ENCODE results near the gene BCL7A.

BCL7A gene

GRCh38 chr12:122094137-122094734 lies 72.6 kb downstream of the BCL7A start:
- Histone ChIP-seq H3K27ac (ENCODE audit: low read depth, low read length) (peak overlapping the region; percentile 10), H3K36me3 (ENCODE audit: control insufficient read depth in 1 of 2, insufficient read depth in 2 of 2, low read length in 2 of 2) (no peaks in the 10 kb centered on the region), H3K9me3 (ENCODE audit: control insufficient read depth in 1 of 2, low read length in 2 of 2) (no peaks in the 10 kb centered on the region), H3K27me3 (ENCODE audit: control insufficient read depth in 1 of 2, insufficient read depth in 2 of 2, low read length in 2 of 2) (no peaks in the 10 kb centered on the region), H3K4me1 (ENCODE audit: control insufficient read depth in 1 of 2, insufficient read depth in 2 of 2, low read length in 2 of 2) (peaks cover 74 to 81% of the 10 kb centered on the region in 2 donors), H3K9ac (ENCODE audit: low read depth in 1 of 2, low read length in 2 of 2) (peak overlapping the region in 1 of 2 donors; percentile 12), H3K4me3 (ENCODE audit: low read depth in 1 of 2, low read length in 2 of 2) (no peak overlapping the region)

- no peaks in the 10 kb centered on the region for H3K9me3 ChIP-seq (ENCODE audit: control insufficient read depth in 1 of 2, low read length in 2 of 2)
- H3K27ac ChIP-seq (ENCODE audit: low read depth, low read length): peak overlapping the region; percentile 10
- no peak overlapping the region for H3K4me3 ChIP-seq (ENCODE audit: low read depth in 1 of 2, low read length in 2 of 2)
- H3K9ac ChIP-seq (ENCODE audit: low read depth in 1 of 2, low read length in 2 of 2): no peak overlapping the region
- H3K27me3 ChIP-seq (ENCODE audit: control insufficient read depth in 1 of 2, insufficient read depth in 2 of 2, low read length in 2 of 2): no peaks in the 10 kb centered on the region
- peaks cover 81 to 88% of the 10 kb centered on the region in 2 donors for H3K4me1 ChIP-seq (ENCODE audit: control insufficient read depth in 1 of 2, insufficient read depth in 2 of 2, low read length in 2 of 2)
- H3K36me3 ChIP-seq (ENCODE audit: control insufficient read depth in 1 of 2, insufficient read depth in 2 of 2, low read length in 2 of 2): no peaks in the 10 kb centered on the region
These were observed 73.3 kb downstream of the BCL7A start for GRCh38 chr12:122094735-122095631.

GRCh38 chr12:122096014-122096413 lies 74.3 kb downstream of the BCL7A start:
- Histone ChIP-seq H3K36me3 (ENCODE audit: control insufficient read depth in 1 of 2, insufficient read depth in 2 of 2, low read length in 2 of 2) (no peaks in the 10 kb centered on the region), H3K4me3 (ENCODE audit: low read depth in 1 of 2, low read length in 2 of 2) (no peak overlapping the region), H3K27ac (ENCODE audit: low read depth, low read length) (no peak overlapping the region), H3K4me1 (ENCODE audit: control insufficient read depth in 1 of 2, insufficient read depth in 2 of 2, low read length in 2 of 2) (peaks cover 83 to 94% of the 10 kb centered on the region in 2 donors), H3K9me3 (ENCODE audit: control insufficient read depth in 1 of 2, low read length in 2 of 2) (no peaks in the 10 kb centered on the region), H3K27me3 (ENCODE audit: control insufficient read depth in 1 of 2, insufficient read depth in 2 of 2, low read length in 2 of 2) (no peaks in the 10 kb centered on the region), H3K9ac (ENCODE audit: low read depth in 1 of 2, low read length in 2 of 2) (peak overlapping the region; percentile 4 to 21)

- H3K27ac ChIP-seq (ENCODE audit: low read depth, low read length): no peak overlapping the region
- H3K27me3 ChIP-seq (ENCODE audit: control insufficient read depth in 1 of 2, insufficient read depth in 2 of 2, low read length in 2 of 2): no peaks in the 10 kb centered on the region
- H3K4me3 ChIP-seq (ENCODE audit: low read depth in 1 of 2, low read length in 2 of 2): peak overlapping the region; percentile 12 to 27
- no peaks in the 10 kb centered on the region for H3K36me3 ChIP-seq (ENCODE audit: control insufficient read depth in 1 of 2, insufficient read depth in 2 of 2, low read length in 2 of 2)
- peak overlapping the region; percentile 4 to 21 for H3K9ac ChIP-seq (ENCODE audit: low read depth in 1 of 2, low read length in 2 of 2)
- peaks cover 78 to 89% of the 10 kb centered on the region in 2 donors for H3K4me1 ChIP-seq (ENCODE audit: control insufficient read depth in 1 of 2, insufficient read depth in 2 of 2, low read length in 2 of 2)
- H3K9me3 ChIP-seq (ENCODE audit: control insufficient read depth in 1 of 2, low read length in 2 of 2): no peaks in the 10 kb centered on the region
These were observed 75.0 kb downstream of the BCL7A start for GRCh38 chr12:122096591-122097149.

GRCh38 chr12:122097584-122097926 lies 75.9 kb downstream of the BCL7A start:
- H3K9me3 ChIP-seq (ENCODE audit: control insufficient read depth in 1 of 2, low read length in 2 of 2): no peaks in the 10 kb centered on the region
- no peaks in the 10 kb centered on the region for H3K27me3 ChIP-seq (ENCODE audit: control insufficient read depth in 1 of 2, insufficient read depth in 2 of 2, low read length in 2 of 2)
- H3K36me3 ChIP-seq (ENCODE audit: control insufficient read depth in 1 of 2, insufficient read depth in 2 of 2, low read length in 2 of 2): no peaks in the 10 kb centered on the region
- H3K9ac ChIP-seq (ENCODE audit: low read depth in 1 of 2, low read length in 2 of 2): peak overlapping the region in 1 of 2 donors; percentile 9
- H3K4me3 ChIP-seq (ENCODE audit: low read depth in 1 of 2, low read length in 2 of 2): peak overlapping the region in 1 of 2 donors; percentile 36
- peak overlapping the region; percentile 79 for H3K27ac ChIP-seq (ENCODE audit: low read depth, low read length)
- H3K4me1 ChIP-seq (ENCODE audit: control insufficient read depth in 1 of 2, insufficient read depth in 2 of 2, low read length in 2 of 2): peaks cover 74 to 88% of the 10 kb centered on the region in 2 donors

- peaks cover 70 to 84% of the 10 kb centered on the region in 2 donors for H3K4me1 ChIP-seq (ENCODE audit: control insufficient read depth in 1 of 2, insufficient read depth in 2 of 2, low read length in 2 of 2)
- peak overlapping the region; percentile 3 to 36 for H3K4me3 ChIP-seq (ENCODE audit: low read depth in 1 of 2, low read length in 2 of 2)
These were observed 76.5 kb downstream of the BCL7A start for GRCh38 chr12:122097927-122098756.

GRCh38 chr12:122099280-122099749 lies 77.6 kb downstream of the BCL7A start:
- peaks cover 68 to 77% of the 10 kb centered on the region in 2 donors for H3K4me1 ChIP-seq (ENCODE audit: control insufficient read depth in 1 of 2, insufficient read depth in 2 of 2, low read length in 2 of 2)

More at GRCh38 chr12:122097927-122098756, 76.5 kb downstream of the BCL7A start:
- H3K27me3 ChIP-seq (ENCODE audit: control insufficient read depth in 1 of 2, insufficient read depth in 2 of 2, low read length in 2 of 2): no peaks in the 10 kb centered on the region
- no peaks in the 10 kb centered on the region for H3K9me3 ChIP-seq (ENCODE audit: control insufficient read depth in 1 of 2, low read length in 2 of 2)
- peak overlapping the region; percentile 16 to 44 for H3K9ac ChIP-seq (ENCODE audit: low read depth in 1 of 2, low read length in 2 of 2)
- no peaks in the 10 kb centered on the region for H3K36me3 ChIP-seq (ENCODE audit: control insufficient read depth in 1 of 2, insufficient read depth in 2 of 2, low read length in 2 of 2)
- H3K27ac ChIP-seq (ENCODE audit: low read depth, low read length): peak overlapping the region; percentile 79

GRCh38 chr12:122099856-122100255 lies 78.2 kb downstream of the BCL7A start:
- Histone ChIP-seq H3K27ac (ENCODE audit: low read depth, low read length) (peak overlapping the region; percentile 77), H3K4me3 (ENCODE audit: low read depth in 1 of 2, low read length in 2 of 2) (no peak overlapping the region), H3K4me1 (ENCODE audit: control insufficient read depth in 1 of 2, insufficient read depth in 2 of 2, low read length in 2 of 2) (peaks cover 66 to 74% of the 10 kb centered on the region in 2 donors), H3K9ac (ENCODE audit: low read depth in 1 of 2, low read length in 2 of 2) (peak overlapping the region; percentile 21 to 38), H3K27me3 (ENCODE audit: control insufficient read depth in 1 of 2, insufficient read depth in 2 of 2, low read length in 2 of 2) (no peaks in the 10 kb centered on the region), H3K9me3 (ENCODE audit: control insufficient read depth in 1 of 2, low read length in 2 of 2) (no peaks in the 10 kb centered on the region), H3K36me3 (ENCODE audit: control insufficient read depth in 1 of 2, insufficient read depth in 2 of 2, low read length in 2 of 2) (no peaks in the 10 kb centered on the region)

More at GRCh38 chr12:122099280-122099749, 77.6 kb downstream of the BCL7A start:
- H3K27me3 ChIP-seq (ENCODE audit: control insufficient read depth in 1 of 2, insufficient read depth in 2 of 2, low read length in 2 of 2): no peaks in the 10 kb centered on the region
- peak overlapping the region; percentile 77 for H3K27ac ChIP-seq (ENCODE audit: low read depth, low read length)
- H3K36me3 ChIP-seq (ENCODE audit: control insufficient read depth in 1 of 2, insufficient read depth in 2 of 2, low read length in 2 of 2): no peaks in the 10 kb centered on the region
- peak overlapping the region; percentile 21 to 38 for H3K9ac ChIP-seq (ENCODE audit: low read depth in 1 of 2, low read length in 2 of 2)
- H3K9me3 ChIP-seq (ENCODE audit: control insufficient read depth in 1 of 2, low read length in 2 of 2): no peaks in the 10 kb centered on the region
- H3K4me3 ChIP-seq (ENCODE audit: low read depth in 1 of 2, low read length in 2 of 2): no peak overlapping the region

GRCh38 chr12:122100568-122100967 lies 78.9 kb downstream of the BCL7A start:
- Histone ChIP-seq H3K4me3 (ENCODE audit: low read depth in 1 of 2, low read length in 2 of 2) (no peak overlapping the region), H3K4me1 (ENCODE audit: control insufficient read depth in 1 of 2, insufficient read depth in 2 of 2, low read length in 2 of 2) (peaks cover 68 to 74% of the 10 kb centered on the region in 2 donors), H3K9ac (ENCODE audit: low read depth in 1 of 2, low read length in 2 of 2) (no peak overlapping the region), H3K36me3 (ENCODE audit: control insufficient read depth in 1 of 2, insufficient read depth in 2 of 2, low read length in 2 of 2) (no peaks in the 10 kb centered on the region), H3K27me3 (ENCODE audit: control insufficient read depth in 1 of 2, insufficient read depth in 2 of 2, low read length in 2 of 2) (no peaks in the 10 kb centered on the region), H3K9me3 (ENCODE audit: control insufficient read depth in 1 of 2, low read length in 2 of 2) (no peaks in the 10 kb centered on the region), H3K27ac (ENCODE audit: low read depth, low read length) (no peak overlapping the region)

Data from duodenal mucosa (tissue), 2 donors.